Measurements from ENCODE around the gene PLK5. TPM values are rescaled to one million over a fixed set of nuclear protein-coding genes. Genes with fewer than 3 reads are reported as not detected.

Gene PLK5
- total RNA-seq, 1 donor from 2014 or later = not detected

DNA sequence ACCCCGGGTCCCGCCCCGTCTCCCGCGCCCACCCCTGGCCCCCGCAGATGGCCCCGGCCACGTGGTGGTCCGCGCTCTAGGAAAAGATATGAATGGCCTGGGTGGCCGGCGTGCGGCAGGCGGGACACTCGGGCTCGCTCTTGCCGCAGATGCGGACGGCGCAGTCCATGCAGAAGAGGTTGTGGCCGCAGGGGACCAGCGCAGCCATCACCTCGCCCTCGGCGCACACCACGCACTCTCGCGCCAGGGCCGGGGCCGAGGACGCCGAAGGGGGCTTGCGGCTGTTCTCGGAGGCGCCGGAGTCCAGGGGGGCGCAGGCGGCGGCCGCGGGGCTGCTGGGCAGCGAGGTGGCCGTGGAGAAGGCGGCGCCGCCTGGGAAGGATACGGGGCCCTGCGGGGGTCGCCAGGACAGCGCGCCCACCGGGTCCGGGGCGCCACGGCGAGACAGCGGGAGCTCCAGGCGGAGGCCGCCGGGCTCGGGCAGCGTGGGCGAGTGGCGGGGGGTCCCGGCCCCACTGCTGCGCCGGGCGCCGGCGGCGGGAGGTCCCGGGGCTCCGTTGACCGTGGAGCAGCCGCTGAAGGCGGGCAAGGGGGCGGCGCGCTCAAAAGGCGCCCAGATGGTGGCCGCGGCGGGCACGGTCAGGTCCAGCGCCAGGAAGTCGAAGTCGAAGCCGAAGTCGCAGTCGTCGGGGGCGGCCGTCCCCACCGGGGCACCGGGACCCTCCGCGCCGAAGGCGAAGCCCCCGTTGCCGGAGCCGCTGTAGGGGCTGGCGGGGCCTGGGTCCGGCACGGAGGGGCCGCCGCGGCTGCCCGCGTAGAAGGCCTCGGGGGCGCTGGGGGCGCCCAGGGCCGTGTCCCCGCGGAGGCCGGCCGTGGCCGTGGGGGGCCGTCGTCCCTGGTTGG, 31.9 kb downstream of the PLK5 start:
- no peak for DNase-seq

DNA sequence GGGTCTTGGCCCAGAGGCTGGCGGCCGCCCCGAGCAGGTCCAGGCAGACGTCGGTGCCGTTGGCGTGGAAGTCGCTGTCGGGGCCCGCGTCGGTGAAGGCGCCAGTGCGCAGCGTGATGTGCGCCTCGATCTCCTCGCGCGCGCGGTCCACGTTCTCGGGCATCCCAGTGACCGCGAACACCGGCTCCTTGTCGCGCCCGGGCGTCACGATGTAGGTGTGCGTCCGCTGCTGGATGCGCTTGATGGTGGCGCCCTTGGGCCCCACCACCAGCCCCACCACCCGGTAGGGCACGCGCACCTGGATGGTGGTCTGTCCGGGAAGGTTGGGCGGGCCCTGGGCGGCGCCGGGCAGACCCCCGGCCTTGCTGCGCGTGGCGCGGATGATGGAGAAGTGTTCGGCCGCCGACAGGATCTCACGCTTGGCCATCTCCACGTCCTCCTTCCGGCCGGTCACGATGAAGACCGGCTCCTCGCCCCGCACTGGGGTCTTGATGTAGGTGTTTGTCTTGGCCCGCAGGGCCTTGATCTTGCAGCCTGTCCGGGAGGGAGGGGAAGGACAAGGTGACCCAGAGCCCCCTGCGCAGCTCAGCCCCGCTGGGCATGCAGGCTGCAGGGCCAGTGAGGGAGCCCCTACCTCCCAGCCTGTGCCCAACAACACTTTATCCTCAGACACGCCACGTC, 32.7 kb downstream of the PLK5 start:
- no peak for DNase-seq

DNA sequence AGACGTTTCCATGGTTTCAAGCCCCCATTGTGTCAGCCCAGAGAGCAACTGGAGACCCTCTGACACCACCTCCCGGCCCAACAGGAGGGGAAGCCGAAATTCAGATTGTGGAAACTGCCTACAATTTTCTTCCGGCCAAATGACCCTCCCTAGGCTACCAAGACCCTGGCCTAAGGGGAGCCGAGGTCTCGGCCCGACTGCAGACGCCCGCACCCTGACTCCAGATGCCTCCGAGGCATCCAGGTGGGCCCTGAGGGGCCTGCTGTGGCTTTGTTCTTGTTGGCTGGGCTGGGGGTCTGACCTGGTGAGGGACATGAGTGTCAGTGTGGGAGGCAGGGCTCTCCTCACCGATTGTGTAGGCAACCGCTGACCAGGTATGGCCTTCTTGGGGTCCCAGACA, 34.7 kb downstream of the PLK5 start:
- DNase-seq = no peak

DNA sequence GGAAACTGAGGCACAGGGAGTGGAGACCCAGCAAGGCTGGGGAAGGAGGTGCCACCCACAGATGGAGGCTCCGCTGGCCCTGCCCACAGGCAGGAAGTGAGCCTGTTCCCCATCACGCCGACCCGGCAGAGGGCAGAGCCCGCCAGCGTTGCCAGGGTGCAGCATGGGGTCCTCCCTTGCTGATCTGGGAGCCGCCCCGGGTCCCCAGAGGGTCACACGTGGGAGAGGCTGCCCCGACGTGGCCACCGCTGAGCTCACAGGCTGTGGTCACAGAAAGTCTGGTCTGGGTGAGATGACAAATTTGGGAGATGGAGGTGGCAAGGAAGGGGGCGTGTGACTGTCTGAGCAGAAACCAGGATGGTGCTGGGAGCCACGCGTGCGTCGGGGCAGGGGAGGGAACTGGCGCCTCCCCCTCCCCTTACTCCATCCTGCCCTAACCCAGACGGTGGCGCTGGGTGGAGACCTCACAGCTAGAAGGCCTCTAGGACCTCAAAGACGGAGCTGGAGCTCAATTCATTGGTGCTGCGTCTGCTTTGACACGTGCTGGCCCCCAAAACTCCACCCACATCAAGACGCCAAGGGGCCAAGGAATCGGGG, 36.5 kb downstream of the PLK5 start:
- DNase-seq = no peak

DNA sequence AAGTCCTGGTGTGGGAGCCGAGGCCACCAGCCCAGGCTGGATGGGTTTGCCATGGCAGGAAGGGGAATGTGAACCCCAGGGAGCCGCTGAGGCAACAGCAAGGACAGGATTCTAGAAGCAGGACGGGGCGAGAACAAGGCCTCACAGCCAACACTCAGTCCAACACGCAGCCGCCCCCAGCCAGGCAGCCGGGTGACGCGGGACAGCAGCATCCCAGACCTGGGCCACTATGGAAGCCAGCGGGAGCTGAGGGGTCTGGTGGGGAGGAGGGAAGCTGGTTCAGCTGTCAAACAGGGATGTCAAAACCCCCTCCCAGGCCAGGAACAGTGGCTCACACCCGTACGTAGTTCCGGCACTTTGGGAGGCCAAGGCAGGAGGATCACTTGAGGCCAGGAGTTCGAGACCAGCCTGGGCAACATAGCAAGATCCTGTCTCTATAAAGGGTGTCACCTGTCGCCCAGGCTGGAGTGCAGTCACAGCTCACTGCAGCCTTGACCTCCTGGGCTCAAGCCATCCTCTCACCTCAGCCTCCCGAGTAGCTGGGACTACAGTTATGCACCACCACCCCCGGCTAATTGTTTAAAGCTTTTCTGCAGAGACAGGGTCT, 37.5 kb downstream of the PLK5 start:
- DNase-seq = no peak

DNA sequence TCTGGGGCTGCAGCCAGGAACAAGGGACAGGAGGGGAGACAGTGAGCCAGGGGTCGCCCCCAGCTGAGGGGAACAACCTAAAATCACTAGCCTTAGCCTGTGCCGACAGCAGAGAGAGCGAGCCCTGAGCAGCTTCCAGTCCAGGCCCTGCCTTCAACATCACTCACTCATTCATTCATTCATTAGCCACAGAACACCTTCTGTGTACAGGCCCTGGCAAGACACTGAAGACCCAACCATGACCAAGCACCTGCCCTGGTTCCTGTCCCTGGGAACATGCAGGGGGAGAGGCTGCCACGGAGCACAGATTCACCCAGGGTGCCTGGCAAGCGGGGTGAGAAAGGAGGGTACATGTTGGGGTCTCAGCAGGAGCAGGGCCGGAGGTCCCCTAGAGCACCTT, 39.4 kb downstream of the PLK5 start:
- no peak for DNase-seq

DNA sequence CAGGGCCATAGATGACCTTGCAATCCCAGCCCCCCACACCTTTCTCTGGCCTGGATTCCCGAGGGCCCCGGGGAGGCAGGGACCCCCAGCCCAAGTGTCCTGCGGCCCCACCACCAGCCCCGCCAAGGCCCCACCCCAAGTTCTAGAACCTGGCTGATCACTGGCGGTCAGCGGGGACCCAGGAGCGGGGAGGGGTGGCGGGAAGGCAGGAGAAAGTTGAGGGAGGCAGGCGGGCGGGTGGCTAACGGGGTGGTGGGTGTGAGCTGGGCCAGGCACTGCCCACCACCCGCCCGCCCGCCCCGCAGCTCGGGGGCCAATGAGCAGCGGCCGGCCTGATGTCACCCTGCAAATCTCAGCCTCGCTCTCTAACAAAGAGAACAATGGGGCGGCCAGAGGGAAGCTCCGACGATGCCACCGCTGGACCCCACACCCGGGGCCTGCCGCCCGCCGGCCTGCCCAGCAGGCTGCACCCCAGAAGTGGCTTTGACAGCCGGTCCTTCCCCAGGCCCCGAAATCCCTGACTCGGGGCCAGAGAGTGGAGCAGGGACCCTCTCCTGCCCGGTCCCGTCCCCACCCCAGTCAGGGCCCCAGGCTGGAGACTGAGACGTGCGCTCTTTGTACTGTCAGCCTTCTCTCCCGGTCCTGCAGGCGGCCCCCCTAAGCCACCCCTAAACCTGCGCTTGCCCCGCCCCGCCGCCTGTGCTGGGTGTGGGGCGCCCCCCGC, 42.7 kb downstream of the PLK5 start:
- peak; percentile 78 for DNase-seq

DNA sequence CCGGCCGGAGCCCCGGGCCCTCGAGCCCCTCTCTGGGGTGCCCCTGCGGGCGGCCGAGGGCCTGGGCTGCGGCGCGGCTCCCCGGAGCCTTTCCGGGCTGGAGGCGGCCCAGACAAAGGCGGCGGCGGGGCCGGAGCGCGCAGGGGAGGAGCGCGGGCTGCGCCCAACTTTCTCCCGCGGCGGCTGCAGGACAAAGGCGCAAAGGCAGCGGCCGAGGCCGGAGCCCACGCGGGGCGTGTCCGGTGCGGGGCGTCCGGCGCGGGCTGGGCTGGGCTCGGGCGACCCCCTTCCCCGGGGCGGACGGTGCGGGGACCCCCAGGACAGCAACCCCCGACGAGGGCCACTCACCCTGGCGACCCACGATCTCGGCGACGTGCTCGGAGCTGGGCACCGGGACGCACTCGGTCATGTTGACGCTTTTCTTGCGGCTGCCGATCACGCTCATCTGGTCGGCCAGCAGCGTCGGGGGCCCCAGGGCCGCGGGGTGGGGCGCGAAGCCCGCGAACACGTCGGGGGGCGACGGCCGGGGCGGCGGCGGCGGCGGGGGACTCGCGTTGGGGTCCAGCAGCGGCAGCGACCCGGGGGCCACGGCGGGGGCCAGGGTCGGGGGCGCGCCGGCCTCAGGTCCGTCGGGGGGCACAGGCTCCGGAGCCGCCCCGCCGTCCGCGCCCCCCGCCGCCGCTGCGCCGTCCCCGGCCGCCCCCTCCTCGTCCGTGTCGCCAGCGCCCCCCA, 43.4 kb downstream of the PLK5 start:
- DNase-seq = no peak

DNA sequence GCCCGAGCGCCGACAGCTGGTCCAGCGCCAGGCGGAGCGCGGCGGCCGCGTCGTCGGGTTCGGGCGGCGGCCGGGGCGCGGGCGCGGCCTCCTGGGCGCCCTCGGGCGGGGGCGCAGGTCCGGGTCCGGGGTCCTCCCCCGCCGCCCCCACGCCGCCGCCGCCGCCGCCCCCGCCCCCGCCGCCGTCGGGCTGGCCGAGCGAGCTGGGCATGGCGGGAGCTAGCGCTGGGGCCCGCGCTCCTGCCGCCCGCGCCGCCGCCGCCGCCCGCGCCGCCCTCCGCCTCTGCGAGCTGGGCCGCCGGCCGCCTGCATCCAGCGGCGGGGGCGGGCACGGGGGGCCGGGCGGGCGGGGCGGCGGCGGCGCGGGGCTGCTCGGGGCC, 44.0 kb downstream of the PLK5 start:
- DNase-seq = no peak

DNA sequence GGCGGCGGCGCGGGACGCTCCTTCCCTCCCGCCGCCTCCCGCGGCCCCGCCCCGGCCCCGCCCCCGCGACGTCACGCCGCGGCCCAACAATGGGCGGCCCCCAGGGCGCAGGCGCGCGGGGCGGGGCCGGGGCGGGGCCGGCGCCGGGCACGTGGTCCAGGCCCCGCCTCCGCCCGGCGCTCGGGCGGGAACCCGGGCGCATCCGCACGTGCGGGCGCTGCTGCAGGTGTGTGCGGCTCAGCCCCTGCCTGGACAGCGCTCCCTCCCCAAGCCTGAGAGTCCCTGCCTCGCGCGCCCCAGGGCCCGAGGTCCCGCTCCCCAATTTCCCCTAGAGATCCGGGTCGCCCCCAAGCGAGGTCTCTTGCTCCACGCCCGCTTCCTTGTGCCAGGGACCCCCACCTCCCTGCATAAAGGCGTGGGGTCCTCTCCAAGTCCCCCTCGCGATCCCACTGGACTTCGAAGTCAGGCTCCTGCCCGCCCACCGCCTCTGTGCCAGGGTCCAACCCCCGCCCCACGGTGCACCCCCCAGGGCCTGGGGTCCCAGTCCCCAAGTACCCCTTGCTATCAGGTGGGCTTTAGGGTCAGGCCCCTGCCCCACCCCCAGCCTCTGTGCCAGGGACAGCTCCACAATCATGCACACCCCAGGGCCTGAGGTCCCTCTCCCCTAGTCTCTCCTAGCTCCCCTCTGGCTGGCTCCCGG, 44.6 kb downstream of the PLK5 start, which contains the start of gene MEX3D:
Gene MEX3D (minus strand): TSS at position 6 of the 700 bp plus-strand sequence. CDS start 267 bp downstream, outside the sequence.
- DNase-seq = no peak

DNA sequence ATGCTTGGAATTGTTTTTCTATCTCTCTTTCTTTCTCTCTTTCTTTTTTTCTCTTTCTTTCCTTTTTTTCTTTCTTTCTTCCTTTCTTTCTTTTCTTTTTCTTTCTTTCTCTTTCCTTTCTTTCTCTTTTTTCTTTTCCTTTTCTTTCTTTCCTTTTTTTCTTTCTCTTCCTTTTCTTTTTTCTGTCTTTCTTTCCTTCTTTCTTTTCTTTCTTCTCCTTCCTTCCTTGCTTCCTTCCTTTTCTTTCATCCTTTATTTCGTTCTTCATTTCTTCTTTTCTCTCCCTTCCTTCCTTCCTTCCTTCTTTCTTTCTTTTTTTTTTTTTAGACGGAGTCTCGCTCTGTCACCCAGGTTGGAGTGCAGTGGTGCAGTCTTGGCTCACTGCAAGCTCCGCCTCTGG, 46.1 kb downstream of the PLK5 start:
- DNase-seq = no peak

DNA sequence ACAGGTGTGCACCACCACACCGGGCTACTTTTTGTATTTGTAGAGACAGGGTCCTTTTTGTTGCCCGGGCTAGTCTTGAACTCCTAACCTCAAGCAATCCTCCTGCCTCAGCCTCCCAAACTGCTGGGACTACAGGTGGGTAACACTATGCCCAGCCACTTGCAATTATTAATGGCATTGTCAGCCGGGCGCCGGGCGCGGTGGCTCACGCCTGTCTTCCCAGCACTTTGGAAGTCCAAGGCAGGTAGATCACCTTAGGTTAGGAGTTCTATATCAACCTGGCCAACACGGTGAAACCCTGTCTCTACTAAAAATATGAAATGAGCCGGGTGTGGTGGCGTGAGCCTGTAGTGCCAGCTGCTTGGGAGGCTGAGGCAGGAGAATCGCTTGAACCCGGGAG, 47.0 kb downstream of the PLK5 start:
- no peak for DNase-seq

DNA sequence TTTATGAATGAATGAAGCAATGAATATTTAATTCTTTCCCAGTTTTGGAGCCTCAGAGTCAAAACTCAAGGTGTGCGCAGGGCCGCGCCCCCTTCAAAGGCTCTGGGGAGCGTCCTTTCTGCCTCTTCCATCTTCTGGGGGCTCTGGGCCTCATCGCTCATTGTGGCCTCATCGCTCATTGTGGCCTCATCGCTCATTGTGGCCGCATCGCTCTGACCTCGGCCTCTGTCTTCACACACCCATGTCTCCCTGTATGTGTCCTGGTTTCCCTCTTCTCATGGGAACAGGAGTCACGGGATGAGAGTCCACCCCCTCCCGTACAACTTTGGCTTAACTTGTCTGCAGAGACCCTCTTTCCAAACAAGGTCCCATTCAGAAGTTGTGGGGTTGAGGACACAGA, 47.5 kb downstream of the PLK5 start:
- DNase-seq = no peak

DNA sequence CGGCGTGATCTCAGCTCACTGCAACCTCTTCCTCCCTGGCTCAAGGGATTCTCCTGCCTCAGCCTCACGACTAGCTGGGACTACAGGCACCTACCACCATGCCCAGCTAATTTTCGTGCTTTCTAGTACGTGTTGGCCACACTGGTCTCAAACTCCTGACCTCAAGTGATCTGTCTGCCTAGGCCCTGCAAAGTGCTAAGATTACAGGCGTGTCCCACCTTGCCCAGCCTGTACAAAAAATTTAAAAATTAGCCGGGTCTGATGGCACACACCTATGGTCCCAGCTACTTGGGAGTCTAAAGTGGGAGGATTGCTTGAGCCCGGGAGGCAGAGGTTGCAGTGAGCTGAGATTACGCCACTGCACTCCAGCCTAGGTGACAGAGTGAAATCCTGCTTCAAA, 48.9 kb downstream of the PLK5 start:
- DNase-seq = no peak

DNA sequence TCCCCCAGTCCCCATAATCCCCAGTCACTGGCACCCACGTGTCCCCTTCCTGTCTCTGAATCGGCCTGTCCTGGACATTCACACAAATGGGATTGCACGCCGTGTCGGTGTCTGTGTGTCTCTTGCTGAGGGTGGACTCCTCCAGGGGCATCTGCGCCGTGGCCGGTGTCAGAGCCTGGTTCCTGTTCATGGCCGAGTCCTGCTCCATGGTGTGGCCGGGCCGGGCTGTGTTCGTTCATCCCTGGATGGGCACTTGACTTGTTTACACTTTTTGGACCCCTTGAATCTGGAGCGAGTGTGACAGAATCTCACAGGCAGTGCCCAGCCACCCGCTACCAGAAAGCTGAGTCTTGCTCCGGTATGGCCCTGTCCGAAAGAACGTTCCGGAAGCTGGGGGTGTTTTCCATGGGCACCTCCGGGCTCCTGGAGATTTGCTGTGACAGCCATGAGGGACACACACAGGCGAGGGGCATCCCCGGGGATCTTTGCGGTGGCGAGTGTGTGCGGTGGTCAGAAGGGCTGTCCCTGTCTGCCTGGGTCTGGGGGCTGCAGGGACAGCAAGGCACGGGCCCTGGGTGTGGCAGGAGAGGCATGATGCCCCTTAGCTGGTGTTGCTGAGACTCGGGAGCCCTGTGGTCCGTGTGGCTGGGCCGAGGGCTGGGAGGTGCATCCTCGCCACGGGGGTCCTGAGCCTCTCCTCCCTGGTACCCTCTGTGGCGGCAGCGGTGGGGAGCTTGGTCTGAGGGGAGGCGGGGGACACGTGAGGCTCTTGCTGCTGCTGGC, 50.7 kb downstream of the PLK5 start:
- no peak for DNase-seq

DNA sequence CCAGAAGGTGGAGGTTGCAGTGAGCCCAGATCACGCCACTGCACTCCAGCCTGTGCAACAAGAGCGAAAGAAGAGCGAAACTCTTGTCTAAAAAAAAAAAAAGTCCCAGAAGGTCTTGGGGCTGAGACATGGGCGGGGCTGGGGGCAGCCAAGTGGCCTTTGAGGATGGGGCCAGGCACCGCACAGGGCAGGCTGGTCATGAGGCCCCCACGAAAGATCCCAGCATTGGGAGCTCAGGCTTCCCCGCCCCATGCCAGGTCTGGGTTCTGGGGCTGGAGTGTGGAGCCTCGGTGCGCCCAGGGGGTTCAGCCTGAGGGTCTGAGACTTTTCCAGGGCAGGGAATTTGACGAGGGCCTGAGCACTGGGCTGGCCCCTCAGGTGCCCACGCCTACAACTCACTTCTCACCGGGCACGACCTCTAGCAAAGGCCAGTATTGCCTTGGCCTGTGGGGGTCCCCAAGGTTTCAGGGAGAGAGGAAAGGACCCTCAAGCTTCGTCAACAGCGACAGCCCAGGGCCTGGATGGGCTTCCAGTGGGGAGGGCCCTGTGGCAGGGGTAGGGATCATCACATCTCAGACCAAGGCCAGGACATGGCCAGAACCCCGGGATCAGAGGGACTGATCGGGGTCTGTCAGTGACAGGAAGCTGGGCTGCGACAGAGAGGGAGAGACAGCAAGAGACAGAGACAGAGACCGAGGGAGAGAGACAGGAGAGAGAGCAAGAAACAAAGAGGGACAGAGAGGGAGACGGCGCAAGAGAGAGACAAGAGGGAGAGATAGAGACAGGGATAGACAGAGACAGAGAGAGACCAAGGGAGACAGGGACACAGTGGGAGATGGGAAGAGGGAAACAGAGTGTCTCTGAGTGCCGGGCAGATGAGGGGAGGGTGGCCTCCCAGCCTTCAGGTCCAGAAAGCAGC, 51.7 kb downstream of the PLK5 start:
- DNase-seq = no peak

DNA sequence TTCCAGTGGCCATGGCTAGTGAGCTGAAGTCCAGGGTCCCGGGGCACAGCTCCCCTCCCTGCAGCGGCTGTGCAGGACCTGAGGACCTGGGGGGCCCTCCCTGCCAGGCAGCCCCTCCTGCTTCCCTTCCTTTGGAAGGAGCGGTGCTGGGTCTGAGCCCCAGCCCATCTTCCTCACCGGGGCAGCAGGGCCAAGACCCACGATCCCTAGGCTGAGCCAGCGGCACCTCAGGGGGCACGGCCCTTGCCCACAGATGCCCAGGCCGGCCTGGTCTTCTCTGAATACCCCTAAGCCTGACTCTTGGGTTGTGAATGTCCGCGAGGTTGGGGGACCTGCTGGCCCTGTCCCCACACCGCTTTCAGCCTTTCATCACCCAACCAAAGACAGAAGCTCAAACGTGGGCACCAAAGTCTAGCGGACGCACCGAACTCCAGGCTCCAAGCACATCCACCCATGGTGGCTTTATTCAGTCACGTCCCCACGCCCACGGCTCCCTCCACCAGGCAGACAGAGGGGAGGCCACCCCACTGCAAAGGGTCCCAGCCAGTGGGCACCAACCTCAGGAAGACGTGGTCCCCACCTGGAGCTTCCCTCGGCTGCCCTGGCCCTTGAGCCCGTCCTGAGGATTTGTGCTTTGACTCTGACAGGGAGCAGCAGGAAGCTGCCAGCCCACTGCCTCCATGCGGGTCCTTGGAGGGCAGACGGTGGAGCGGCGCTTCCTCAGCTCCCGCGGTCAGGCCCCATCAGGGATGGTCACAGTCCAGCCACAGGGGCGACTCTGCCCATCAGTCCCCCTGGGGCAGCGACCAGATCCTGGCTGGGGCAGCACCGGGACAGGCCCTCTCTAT, 52.6 kb downstream of the PLK5 start:
- no peak for DNase-seq
